Smooth muscle cell (in vitro differentiated cells): ENCODE measurements around the gene PHPT1. TPM values are rescaled to one million over a fixed set of nuclear protein-coding genes. Genes with fewer than 3 reads are reported as not detected.

ENCODE experiments used
- DNase-seq: peaks from one replicate; lab custom pipeline; 2025; ENCODE audit not compliant: unreplicated experiment; lab: John Stamatoyannopoulos, UW
- H2AFZ ChIP-seq: fragments of 200-600 bp; sonication (generic); 2 replicates; pipeline ENCODE4 v1.6.0; 2016; ENCODE audit warnings: antibody characterized with exemption, low read depth, mild to moderate bottlenecking
- H3F3A ChIP-seq: fragments of 200-600 bp; sonication (generic); 2 replicates; pipeline ENCODE4 v1.6.0; 2017; ENCODE audit warnings: antibody characterized with exemption, low read depth
- H3K27ac ChIP-seq: fragments of 200-600 bp; sonication (generic); 2 replicates; pipeline ENCODE4 v1.5.1; 2016; ENCODE audit warnings: low read depth, mild to moderate bottlenecking
- H3K27me3 ChIP-seq: fragments of 200-600 bp; sonication (generic); 2 replicates; pipeline ENCODE4 v1.6.1; 2016; ENCODE audit warnings: low read depth, mild to moderate bottlenecking
- H3K36me3 ChIP-seq: fragments of 200-600 bp; sonication (generic); 2 replicates; pipeline ENCODE4 v1.5.1; 2016; ENCODE audit warnings: low read depth
- H3K4me1 ChIP-seq: fragments of 200-600 bp; sonication (generic); 2 replicates; pipeline ENCODE4 v1.5.1; 2016; ENCODE audit warnings: low read depth
- H3K4me2 ChIP-seq: fragments of 200-600 bp; sonication (generic); 2 replicates; pipeline ENCODE4 v1.6.0; 2016; ENCODE audit warnings: mild to moderate bottlenecking
- H3K4me3 ChIP-seq: fragments of 200-600 bp; sonication (generic); 2 replicates; pipeline ENCODE4 v1.5.1; 2016; ENCODE audit warnings: mild to moderate bottlenecking
- H3K79me2 ChIP-seq: fragments of 200-600 bp; sonication (generic); 2 replicates; pipeline ENCODE4 v1.6.0; 2016; ENCODE audit warnings: low read depth, mild to moderate bottlenecking
- H3K9ac ChIP-seq: fragments of 200-600 bp; sonication (generic); 2 replicates; pipeline ENCODE4 v1.6.0; 2016; ENCODE audit warnings: low read depth
- H3K9me3 ChIP-seq: fragments of 200-600 bp; sonication (generic); replicated peaks from 2 replicates; pipeline ENCODE4 v1.5.1; 2016; ENCODE audit warnings: low read depth
- H4K20me1 ChIP-seq: fragments of 200-600 bp; sonication (generic); 2 replicates; pipeline ENCODE4 v1.6.0; 2016; ENCODE audit warnings: low read depth
- CTCF ChIP-seq: fragments of 200-600 bp; sonication (generic); IDR thresholded peaks from 2 replicates; pipeline ENCODE4 v1.5.1; 2017; ENCODE audit warnings: borderline replicate concordance, mild to moderate bottlenecking, antibody characterized with exemption; ENCODE audit not compliant: insufficient read depth, poor library complexity, severe bottlenecking
- WGBS: methylation state at CpG from one replicate; pipeline ENCODE4 v1.1.7; 2016; ENCODE audit warnings: low lambda C conversion rate; 5-methylcytosine and 5-hydroxymethylcytosine counted together
- polyA plus RNA-seq: library from polyadenylated mRNA; unstranded; fragments of >200 nt; fragmentation: Nextera tagmentation; extraction: Ambion mirVana; gene quantifications from 2 replicates; pipeline ENCODE4 v1.2.1, GENCODE V29; 2016
- total RNA-seq: library from RNA; depleted of rRNA; stranded (reverse); fragments of >200 nt; gene quantifications from 2 replicates; pipeline ENCODE4 v1.2.3, GENCODE V29; 2014

Gene PHPT1
- total and polyA plus RNA-seq, 2 experiments from 2014 or later: 173 to 381 TPM

DNA sequence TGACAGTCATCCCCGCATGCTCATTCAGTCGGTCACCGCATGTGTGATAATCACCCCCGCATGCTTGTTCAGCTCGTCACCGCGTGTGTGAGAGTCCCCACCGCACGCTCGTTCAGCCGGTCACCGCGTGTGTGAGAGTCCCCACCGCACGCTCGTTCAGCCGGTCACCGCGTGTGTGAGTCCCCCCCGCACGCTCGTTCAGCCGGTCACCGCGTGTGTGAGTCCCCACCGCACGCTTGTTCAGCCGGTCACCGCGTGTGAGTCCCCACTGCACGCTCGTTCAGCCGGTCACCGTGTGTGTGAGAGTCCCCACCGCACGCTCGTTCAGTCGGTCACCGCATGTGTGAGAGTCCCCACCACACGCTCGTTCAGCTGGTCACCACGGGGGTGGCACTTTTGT, 40.6 kb downstream of the PHPT1 start:
- Histone ChIP-seq H2AFZ (no peak overlapping the region), H3K4me3 (no peak overlapping the region), H3K9ac (no peak overlapping the region), H3K4me1 (peaks cover 8% of the 10 kb centered on the region), H3K36me3 (no peaks in the 10 kb centered on the region), H3K27ac (no peak overlapping the region), H3F3A (no peaks in the 10 kb centered on the region), H3K79me2 (peaks cover 72% of the 10 kb centered on the region), H4K20me1 (peaks cover 51% of the 10 kb centered on the region), H3K9me3 (no peaks in the 10 kb centered on the region), H3K27me3 (no peaks in the 10 kb centered on the region), H3K4me2 (no peak overlapping the region)
- 98% methylated on average over 32 of the region's 42 CpGs for WGBS
- no peak for DNase-seq
- TF ChIP-seq CTCF: no peak

DNA sequence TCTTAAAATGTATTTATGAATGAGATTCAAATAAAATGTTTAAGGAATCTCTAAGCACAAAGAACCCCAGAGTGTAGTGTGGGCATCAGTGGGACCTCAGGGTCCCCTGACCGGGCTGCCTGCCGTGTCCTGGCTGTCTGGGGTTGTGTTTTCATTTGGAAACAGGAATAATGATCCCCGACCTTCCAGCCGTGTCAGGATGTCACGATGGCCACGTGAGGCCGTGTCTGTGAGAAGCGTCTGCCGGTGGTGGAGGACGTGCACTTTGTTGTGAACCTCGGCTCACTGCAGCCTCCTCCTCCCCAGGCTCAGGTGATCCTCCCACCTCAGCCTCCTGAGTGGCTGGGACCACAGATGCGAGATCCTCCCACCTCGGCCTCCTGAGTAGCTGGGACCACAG, 41.5 kb downstream of the PHPT1 start:
- no peaks in the 10 kb centered on the region for H3K9me3 ChIP-seq
- H2AFZ ChIP-seq: no peak overlapping the region
- no peaks in the 10 kb centered on the region for H3K36me3 ChIP-seq
- peaks cover 8% of the 10 kb centered on the region for H3K4me1 ChIP-seq
- no peak for TF ChIP-seq CTCF
- H3F3A ChIP-seq: no peaks in the 10 kb centered on the region
- H3K4me3 ChIP-seq: no peak overlapping the region
- no peak overlapping the region for H3K9ac ChIP-seq
- peaks cover 59% of the 10 kb centered on the region for H4K20me1 ChIP-seq
- DNase-seq: no peak
- H3K27ac ChIP-seq: no peak overlapping the region
- WGBS: 88% methylated on average over 13 of the region's 13 CpGs
- no peak overlapping the region for H3K4me2 ChIP-seq
- H3K79me2 ChIP-seq: peaks cover 79% of the 10 kb centered on the region
- no peaks in the 10 kb centered on the region for H3K27me3 ChIP-seq

DNA sequence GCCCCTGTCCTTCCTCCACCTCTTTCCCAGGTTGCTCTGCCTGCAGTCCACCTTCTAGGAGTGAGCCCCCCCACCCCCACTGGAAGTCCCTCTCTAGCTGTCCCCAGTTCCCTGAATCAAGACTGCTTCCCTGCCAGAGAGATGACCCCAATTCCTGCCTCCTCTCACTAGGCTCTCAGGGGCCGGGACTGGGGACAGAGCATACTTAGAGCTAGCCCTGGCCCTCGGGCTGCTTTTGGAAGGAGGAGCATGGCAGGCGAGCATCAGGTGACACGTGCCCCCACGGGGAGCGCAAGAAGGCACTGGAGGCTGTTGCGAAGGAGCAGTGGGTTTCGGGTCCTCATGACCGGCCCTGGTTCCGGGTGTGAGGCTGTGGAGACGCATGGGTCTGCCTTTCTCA, 46.8 kb downstream of the PHPT1 start:
- H3K27me3 ChIP-seq: no peaks in the 10 kb centered on the region
- peaks cover 58% of the 10 kb centered on the region for H4K20me1 ChIP-seq
- H3K4me1 ChIP-seq: no peaks in the 10 kb centered on the region
- DNase-seq: no peak
- 88% methylated on average over 11 of the region's 11 CpGs for WGBS
- no peaks in the 10 kb centered on the region for H3F3A ChIP-seq
- no peak overlapping the region for H3K27ac ChIP-seq
- no peak for TF ChIP-seq CTCF
- H3K79me2 ChIP-seq: peaks cover 49% of the 10 kb centered on the region
- H3K4me2 ChIP-seq: no peak overlapping the region
- no peaks in the 10 kb centered on the region for H3K36me3 ChIP-seq
- H3K4me3 ChIP-seq: no peak overlapping the region
- H3K9me3 ChIP-seq: no peaks in the 10 kb centered on the region
- H2AFZ ChIP-seq: no peak overlapping the region
- no peak overlapping the region for H3K9ac ChIP-seq

GRCh38 chr9:136898483-136899100, 49.4 kb downstream of the PHPT1 start:
- Histone ChIP-seq H3K27me3 (no peaks in the 10 kb centered on the region), H3F3A (no peaks in the 10 kb centered on the region), H3K4me2 (no peak overlapping the region), H2AFZ (no peak overlapping the region), H3K4me3 (no peak overlapping the region), H3K36me3 (no peaks in the 10 kb centered on the region), H3K9ac (no peak overlapping the region), H4K20me1 (peaks cover 39% of the 10 kb centered on the region), H3K4me1 (peaks cover 4% of the 10 kb centered on the region), H3K9me3 (no peaks in the 10 kb centered on the region), H3K27ac (no peak overlapping the region), H3K79me2 (peaks cover 25% of the 10 kb centered on the region)
- TF ChIP-seq CTCF: no peak
- WGBS: 96% methylated on average over 21 of the region's 21 CpGs
- DNase-seq: no peak
